Lower leg skin (tissue), 4 donors: ENCODE results near the gene DVL1. TPM values are rescaled to one million over a fixed set of nuclear protein-coding genes. Genes with fewer than 3 reads are reported as not detected.

Source experiments
- DNase-seq, 2 donors: peaks; one replicate each; pipeline ENCODE4 v3.0.0-alpha.2; 2019; ENCODE audit warnings: low spot score in 2 of 2
- H3K4me3 ChIP-seq: fragments of 200-600 bp; sonication (generic); 2 replicates; pipeline ENCODE4 v1.5.1; 2017; ENCODE audit warnings: mild to moderate bottlenecking, low read depth; ENCODE audit not compliant: poor library complexity, severe bottlenecking
- POLR2A ChIP-seq, 2 donors: fragments of 450-650 bp; IDR thresholded peaks; one replicate each; pipeline ENCODE4 v1.6.1; 2016 to 2017; ENCODE audit warnings: antibody characterized with exemption in 2 of 2, mild to moderate bottlenecking in 1 of 2, moderate library complexity in 1 of 2
- WGBS, 2 donors: methylation state at CpG; one replicate each; pipeline ENCODE4 v1.1.5; 2018; 5-methylcytosine and 5-hydroxymethylcytosine counted together
- intact Hi-C: fragments of 100-400 bp; cut with DNase I; formaldehyde crosslinking; loops from one replicate; pipeline ENCODE4 v1.15.0; 2023; ENCODE audit warnings: low total_unique reads
- total RNA-seq, 4 donors: library from RNA; depleted of rRNA; stranded (reverse); fragments of >200 nt; gene quantifications; one replicate each; pipeline ENCODE4 v1.1.0, GENCODE V29; 2016
- TF ChIP-seq, protein P1 (sequence below), 3 donors: fragments of 450-650 bp; IDR thresholded peaks; one replicate each; pipeline ENCODE4 v1.5.1; 2016; ENCODE audit warnings: antibody characterized with exemption in 3 of 3, mild to moderate bottlenecking in 3 of 3, moderate library complexity in 2 of 3

Gene DVL1
- total RNA-seq, 4 donors from 2014 or later = 92.0 to 163 (median 113) TPM

DNA sequence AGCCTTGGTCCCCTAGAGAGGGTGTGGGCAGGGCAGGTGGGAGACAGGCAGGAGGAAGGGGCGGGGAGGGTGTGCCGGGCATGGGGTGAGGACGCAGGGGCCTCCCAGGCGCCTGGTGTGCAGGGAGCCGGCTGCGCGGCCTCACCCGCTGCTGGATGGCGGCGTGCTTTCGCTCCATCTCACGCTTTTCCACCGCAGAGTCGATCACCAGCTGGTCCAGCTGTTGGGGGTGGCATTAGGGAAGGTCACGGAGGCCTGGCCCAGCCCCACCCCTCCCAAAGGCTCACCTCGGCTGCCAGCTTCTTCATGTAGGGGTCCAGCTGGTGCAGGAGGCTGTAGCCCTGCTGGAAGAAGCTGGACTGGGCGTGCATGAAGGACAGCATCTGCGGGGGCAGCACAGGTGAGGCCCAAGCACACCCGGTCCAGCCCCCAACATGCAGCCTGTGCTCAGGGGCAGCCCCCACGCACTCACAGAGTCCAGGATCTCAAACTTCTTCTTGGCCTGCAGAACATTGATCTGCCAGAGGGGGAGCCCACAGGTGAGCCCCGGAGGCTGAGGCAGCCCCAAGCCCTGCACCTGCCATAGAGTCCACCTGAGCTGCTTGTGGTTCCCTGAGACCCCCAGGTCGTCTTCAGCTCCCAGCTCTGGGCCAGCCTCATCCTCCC, 49.4 kb downstream of the DVL1 start:
- no peak for DNase-seq
- H3K4me3 ChIP-seq = no peak overlapping the region
- intact Hi-C loops = no loop called here
- WGBS, 2 donors = 91% methylated on average over 16 to 19 of the region's 22 CpGs
- TF ChIP-seq POLR2A (IDR thresholded peaks at IDR 0.05) = no peak
- TF ChIP-seq, protein P1, sequence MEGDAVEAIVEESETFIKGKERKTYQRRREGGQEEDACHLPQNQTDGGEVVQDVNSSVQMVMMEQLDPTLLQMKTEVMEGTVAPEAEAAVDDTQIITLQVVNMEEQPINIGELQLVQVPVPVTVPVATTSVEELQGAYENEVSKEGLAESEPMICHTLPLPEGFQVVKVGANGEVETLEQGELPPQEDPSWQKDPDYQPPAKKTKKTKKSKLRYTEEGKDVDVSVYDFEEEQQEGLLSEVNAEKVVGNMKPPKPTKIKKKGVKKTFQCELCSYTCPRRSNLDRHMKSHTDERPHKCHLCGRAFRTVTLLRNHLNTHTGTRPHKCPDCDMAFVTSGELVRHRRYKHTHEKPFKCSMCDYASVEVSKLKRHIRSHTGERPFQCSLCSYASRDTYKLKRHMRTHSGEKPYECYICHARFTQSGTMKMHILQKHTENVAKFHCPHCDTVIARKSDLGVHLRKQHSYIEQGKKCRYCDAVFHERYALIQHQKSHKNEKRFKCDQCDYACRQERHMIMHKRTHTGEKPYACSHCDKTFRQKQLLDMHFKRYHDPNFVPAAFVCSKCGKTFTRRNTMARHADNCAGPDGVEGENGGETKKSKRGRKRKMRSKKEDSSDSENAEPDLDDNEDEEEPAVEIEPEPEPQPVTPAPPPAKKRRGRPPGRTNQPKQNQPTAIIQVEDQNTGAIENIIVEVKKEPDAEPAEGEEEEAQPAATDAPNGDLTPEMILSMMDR (IDR thresholded peaks at IDR 0.05) = no peak

DNA sequence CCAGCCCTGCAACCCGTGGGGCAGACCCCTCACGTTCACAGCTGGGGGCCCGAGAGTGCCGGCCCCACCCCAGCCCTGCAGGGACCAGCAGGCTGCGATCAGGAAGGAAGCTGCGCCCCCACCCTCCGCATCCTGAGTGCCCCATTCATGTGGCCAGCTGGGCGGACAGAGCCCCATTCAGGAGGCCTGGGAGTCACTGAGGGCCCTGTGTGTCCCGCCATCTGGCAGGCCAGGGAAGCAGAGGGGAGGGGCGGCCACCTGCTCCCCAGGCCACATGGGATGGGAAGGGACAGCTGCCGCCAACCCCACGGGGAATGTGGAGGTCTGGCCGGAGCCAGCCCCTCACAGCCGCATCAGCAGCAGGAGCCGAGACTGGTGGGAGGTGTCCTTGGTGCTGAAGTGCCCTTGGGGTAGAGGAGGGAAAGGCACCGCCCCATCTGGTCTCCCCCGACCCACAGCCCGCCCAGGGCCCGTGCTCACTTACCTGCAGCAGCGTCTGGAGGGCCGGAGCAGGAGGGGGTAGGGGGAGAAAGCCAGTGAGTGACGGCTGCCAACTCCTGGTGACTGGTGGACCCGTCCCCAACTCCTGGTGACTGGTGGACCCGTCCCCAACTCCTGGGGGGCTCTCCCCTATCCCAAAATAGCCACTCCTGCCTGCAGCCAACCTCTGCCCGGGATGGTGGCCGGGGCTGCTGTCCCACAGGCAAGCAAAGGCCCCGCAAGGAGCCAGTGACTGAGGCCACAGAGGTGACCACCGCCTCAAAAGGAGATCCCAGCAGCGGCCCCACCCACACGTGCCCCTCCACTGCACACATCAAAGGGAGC, 50.1 kb downstream of the DVL1 start:
- DNase-seq = no peak
- no peak overlapping the region for H3K4me3 ChIP-seq
- TF ChIP-seq, protein P1 (IDR thresholded peaks at IDR 0.05) = no peak
- TF ChIP-seq POLR2A (IDR thresholded peaks at IDR 0.05) = no peak
- WGBS, 2 donors = 76 to 78% methylated on average over 19 to 22 of the region's 30 CpGs
- intact Hi-C loops = no loop called here

DNA sequence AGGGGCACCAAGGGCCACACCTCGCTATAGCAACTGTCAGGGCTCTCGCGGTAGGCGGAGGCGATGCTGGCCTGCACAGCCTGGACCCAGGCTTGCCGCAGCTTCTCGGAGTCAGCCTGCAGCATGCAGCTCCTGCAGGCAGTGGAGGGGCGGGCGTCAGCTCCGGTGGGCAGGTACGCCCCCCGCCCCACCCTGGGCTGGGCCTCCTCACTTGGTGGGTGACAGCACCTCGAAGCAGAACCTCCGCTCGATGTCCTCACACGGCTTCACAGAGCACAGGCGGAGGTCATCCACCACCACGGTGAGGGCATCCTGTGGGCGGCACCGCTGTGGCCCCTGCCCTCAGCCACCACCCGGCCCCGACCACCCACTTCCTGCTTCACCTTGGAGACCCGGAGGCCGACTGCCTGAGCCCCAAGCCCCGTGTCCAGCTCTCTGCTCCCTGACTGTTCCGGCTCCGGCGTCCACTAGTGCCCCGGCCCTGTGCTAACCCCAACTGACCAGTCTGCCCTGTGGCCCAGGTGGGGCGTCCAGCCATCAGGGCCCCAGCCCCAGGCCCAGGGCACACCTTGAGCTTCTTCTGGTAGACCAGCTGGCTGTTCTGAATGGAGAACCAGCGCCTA, 51.3 kb downstream of the DVL1 start:
- DNase-seq = no peak
- intact Hi-C loops = no loop called here
- TF ChIP-seq, protein P1 (IDR thresholded peaks at IDR 0.05) = no peak
- TF ChIP-seq POLR2A (IDR thresholded peaks at IDR 0.05) = no peak
- 85 to 91% methylated on average over 20 to 30 of the region's 31 CpGs for WGBS, 2 donors
- no peak overlapping the region for H3K4me3 ChIP-seq

DNA sequence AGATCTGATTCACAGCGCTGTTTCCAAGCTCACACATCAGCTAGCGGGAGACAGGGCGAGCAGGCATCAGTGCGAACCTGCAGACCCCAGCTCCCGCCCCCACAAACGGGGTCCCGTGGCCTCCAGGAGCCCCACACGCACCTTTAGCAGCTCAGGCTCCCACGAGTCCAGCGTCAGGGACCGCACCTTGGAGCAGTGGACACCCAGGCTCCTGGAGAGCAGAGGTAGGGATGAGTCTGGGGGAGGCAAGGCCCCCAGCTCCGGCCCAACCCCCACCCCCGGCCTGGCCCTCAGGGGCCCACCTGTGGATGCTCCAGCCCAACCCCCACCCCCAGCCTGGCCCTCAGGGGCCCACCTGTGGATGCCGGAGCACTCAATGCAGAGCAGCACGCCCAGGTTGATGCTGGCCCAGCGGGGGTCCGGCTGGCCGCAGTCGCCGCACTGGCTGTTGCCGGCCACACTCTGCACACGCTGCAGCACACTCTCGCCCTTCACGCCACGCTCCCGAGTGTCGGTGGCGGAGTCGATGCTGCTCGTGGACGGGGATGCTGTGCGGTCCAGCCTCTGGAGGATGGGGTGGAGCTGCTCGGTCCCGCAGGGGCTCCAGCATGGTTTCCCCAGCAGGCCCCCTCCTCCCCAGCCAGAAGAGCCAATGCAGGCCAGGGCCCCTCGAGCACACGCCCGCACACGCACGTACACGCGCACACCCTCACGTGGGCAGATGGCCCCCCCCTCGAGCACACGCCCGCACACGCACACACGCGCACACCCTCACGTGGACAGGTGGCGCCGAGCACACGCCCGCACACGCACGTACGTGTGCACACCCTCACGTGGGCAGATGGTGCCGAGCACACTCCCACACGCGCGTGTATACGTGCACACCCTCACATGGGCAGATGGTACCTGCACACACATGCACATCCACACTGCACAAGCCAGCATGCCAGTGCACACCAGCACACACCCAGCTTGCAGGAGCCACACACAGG, 52.9 kb downstream of the DVL1 start:
- TF ChIP-seq POLR2A (IDR thresholded peaks at IDR 0.05) = no peak
- TF ChIP-seq, protein P1 (IDR thresholded peaks at IDR 0.05) = no peak
- 86 to 87% methylated on average over 47 to 57 of the region's 62 CpGs for WGBS, 2 donors
- no peak overlapping the region for H3K4me3 ChIP-seq
- DNase-seq = no peak
- intact Hi-C loops = no loop called here
